ENCODE results near the gene ZNF213. TPM values are rescaled to one million over a fixed set of nuclear protein-coding genes. Genes with fewer than 3 reads are reported as not detected.

The ZNF213 gene
- total RNA-seq, 1 donor from 2014 or later: 13.4 TPM

DNA sequence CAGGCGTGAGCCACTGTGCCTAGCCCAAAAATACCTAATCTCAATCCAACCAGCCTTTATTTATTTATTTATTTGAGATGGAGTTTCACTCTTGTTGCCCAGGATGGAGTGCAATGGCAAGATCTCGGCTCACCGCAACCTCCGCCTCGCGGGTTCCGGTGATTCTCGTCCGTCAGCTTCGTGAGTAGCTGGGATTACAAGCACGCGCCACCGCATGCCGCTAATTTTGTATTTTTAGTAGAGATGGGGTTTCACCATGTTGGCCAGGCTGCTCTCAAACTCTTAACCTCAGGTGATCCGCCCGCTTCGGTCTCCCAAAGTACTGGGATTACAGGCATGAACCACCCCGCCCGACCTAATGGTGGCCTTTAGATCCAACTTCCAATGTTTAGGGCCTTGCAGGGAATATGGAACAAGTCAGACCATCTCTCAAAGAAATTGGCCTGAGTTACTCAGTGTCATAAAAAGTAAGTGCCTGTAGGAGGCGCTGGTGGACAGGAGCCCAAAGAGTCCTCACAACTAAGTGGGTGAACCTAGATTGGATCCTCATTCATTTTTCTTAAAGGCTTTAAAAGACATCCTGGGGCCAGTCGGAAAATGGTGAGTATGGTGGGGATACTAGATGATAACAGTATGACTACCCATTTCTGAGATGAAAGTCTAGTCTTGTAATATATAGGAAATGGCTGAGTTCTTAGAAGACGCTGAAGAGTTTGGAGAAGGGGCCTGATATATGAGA is 40.4 kb upstream of the ZNF213 start:
- DNase-seq (ENCODE audit: low spot score, unreplicated experiment): no peak
- Mint-ChIP-seq H3K4me1 (ENCODE audit: low read depth) (no peaks in the 10 kb centered on the region), H3K4me3 (ENCODE audit: low read depth) (no peak overlapping the region), H3K27me3 (peaks cover 25% of the 10 kb centered on the region), H3K9me3 (ENCODE audit: low read depth) (no peaks in the 10 kb centered on the region), H3K36me3 (ENCODE audit: insufficient read depth) (no peaks in the 10 kb centered on the region), H3K27ac (no peak overlapping the region)
- TF ChIP-seq, protein P1, sequence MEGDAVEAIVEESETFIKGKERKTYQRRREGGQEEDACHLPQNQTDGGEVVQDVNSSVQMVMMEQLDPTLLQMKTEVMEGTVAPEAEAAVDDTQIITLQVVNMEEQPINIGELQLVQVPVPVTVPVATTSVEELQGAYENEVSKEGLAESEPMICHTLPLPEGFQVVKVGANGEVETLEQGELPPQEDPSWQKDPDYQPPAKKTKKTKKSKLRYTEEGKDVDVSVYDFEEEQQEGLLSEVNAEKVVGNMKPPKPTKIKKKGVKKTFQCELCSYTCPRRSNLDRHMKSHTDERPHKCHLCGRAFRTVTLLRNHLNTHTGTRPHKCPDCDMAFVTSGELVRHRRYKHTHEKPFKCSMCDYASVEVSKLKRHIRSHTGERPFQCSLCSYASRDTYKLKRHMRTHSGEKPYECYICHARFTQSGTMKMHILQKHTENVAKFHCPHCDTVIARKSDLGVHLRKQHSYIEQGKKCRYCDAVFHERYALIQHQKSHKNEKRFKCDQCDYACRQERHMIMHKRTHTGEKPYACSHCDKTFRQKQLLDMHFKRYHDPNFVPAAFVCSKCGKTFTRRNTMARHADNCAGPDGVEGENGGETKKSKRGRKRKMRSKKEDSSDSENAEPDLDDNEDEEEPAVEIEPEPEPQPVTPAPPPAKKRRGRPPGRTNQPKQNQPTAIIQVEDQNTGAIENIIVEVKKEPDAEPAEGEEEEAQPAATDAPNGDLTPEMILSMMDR (IDR thresholded peaks at IDR 0.05; ENCODE audit: unreplicated experiment): peak; percentile 44

DNA sequence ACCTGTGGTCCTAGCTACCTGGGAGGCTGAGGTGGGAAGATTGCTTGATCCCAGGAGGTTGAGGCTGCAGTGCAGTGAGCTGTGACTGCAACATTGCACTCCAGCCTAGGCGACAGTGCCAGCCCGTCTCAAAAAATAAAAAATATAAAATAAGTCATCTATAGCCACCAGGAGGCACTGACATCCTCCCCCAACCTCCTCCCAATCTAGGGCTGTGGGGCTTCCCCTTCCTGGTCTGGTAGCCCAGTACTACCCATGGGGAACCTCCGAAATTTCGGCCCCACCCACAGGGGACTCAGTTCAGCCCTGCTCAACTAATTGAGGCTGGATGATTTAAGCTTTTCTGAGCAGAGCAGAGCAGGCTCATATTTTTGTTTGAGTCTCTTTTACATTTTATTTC is 39.0 kb upstream of the ZNF213 start:
- peaks cover 1% of the 10 kb centered on the region for H3K4me1 Mint-ChIP-seq (ENCODE audit: low read depth)

GRCh38 chr16:3096362-3096761 is 38.5 kb upstream of the ZNF213 start:
- Mint-ChIP-seq H3K27me3 (peaks cover 39% of the 10 kb centered on the region), H3K27ac (no peak overlapping the region), H3K36me3 (ENCODE audit: insufficient read depth) (no peaks in the 10 kb centered on the region)

More for the DNA sequence above, 39.0 kb upstream of the ZNF213 start:
- DNase-seq (ENCODE audit: low spot score, unreplicated experiment): no peak
- TF ChIP-seq, protein P1 (IDR thresholded peaks at IDR 0.05; ENCODE audit: unreplicated experiment): peak; percentile 19
- H3K27me3 Mint-ChIP-seq: peaks cover 34% of the 10 kb centered on the region
- no peak overlapping the region for H3K27ac Mint-ChIP-seq
- H3K36me3 Mint-ChIP-seq (ENCODE audit: insufficient read depth): no peaks in the 10 kb centered on the region
- H3K4me3 Mint-ChIP-seq (ENCODE audit: low read depth): no peak overlapping the region
- no peaks in the 10 kb centered on the region for H3K9me3 Mint-ChIP-seq (ENCODE audit: low read depth)

DNA sequence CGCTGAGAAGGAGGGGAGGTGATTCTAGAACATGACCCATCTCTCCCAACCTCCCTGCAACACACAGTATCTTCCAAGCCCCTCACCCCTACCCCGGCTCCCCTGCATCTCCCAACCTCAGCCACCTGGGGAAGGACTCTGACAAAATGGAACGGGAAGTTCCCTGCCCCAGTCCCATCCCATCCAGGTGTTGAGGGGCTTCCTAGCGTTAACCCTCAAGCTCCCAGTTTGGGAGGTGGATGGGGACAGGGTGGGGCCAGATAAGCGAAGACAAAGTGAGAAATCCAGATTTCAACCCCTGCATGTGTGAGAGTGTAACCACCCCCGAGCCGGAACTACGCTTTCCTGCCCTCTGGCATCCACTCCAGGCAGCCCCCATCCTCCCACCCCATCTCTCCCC is 37.6 kb upstream of the ZNF213 start:
- TF ChIP-seq, protein P1 (IDR thresholded peaks at IDR 0.05; ENCODE audit: unreplicated experiment): no peak
- Mint-ChIP-seq H3K27me3 (peaks cover 45% of the 10 kb centered on the region), H3K36me3 (ENCODE audit: insufficient read depth) (no peaks in the 10 kb centered on the region), H3K27ac (no peak overlapping the region), H3K4me3 (ENCODE audit: low read depth) (no peak overlapping the region), H3K4me1 (ENCODE audit: low read depth) (peaks cover 1% of the 10 kb centered on the region), H3K9me3 (ENCODE audit: low read depth) (no peaks in the 10 kb centered on the region)
- no peak for DNase-seq (ENCODE audit: low spot score, unreplicated experiment)

More at GRCh38 chr16:3096362-3096761, 38.5 kb upstream of the ZNF213 start:
- Mint-ChIP-seq H3K4me1 (ENCODE audit: low read depth) (peaks cover 1% of the 10 kb centered on the region), H3K9me3 (ENCODE audit: low read depth) (no peaks in the 10 kb centered on the region), H3K4me3 (ENCODE audit: low read depth) (no peak overlapping the region)
- DNase-seq (ENCODE audit: low spot score, unreplicated experiment): no peak
- TF ChIP-seq, protein P1 (IDR thresholded peaks at IDR 0.05; ENCODE audit: unreplicated experiment): no peak

- Mint-ChIP-seq H3K4me1 (ENCODE audit: low read depth) (peaks cover 1% of the 10 kb centered on the region), H3K4me3 (ENCODE audit: low read depth) (peak within 1 kb of the TSS; percentile 62), H3K27ac (no peak within 1 kb of the TSS), H3K36me3 (ENCODE audit: insufficient read depth) (no peaks in the 10 kb centered on the region), H3K27me3 (peaks cover 50% of the 10 kb centered on the region), H3K9me3 (ENCODE audit: low read depth) (no peaks in the 10 kb centered on the region)
- DNase-seq (ENCODE audit: low spot score, unreplicated experiment): no peak
- TF ChIP-seq, protein P1 (IDR thresholded peaks at IDR 0.05; ENCODE audit: unreplicated experiment): no peak
These were observed 36.1 kb upstream of the ZNF213 start, which contains the start of gene ZSCAN10 for GRCh38 chr16:3098459-3099394. Gene ZSCAN10 (minus strand): TSS chr16:3099294. CDS start chr16:3092937, 6,357 bp downstream.

Measured in progenitor cell of endocrine pancreas (in vitro differentiated cells).